MM.1S (cell line): ENCODE measurements around the gene OOSP2.

Experiments
- DNase-seq: peaks from one replicate; pipeline ENCODE4 v3.0.0-alpha.2; 2015
- H2AFZ ChIP-seq: fragments of 300-600 bp; sonication (generic); 2 replicates; pipeline ENCODE4 v1.6.0; 2016; ENCODE audit warnings: antibody characterized with exemption, low read length
- H3F3A ChIP-seq: fragments of 300-600 bp; sonication (generic); 2 replicates; pipeline ENCODE4 v1.6.1; 2016; ENCODE audit warnings: mild to moderate bottlenecking, antibody characterized with exemption, low read length, moderate library complexity, mixed read lengths; ENCODE audit not compliant: insufficient read depth
- H3K27ac ChIP-seq: fragments of 300-600 bp; sonication (generic); 2 replicates; pipeline ENCODE4 v1.5.1; 2016; ENCODE audit warnings: mild to moderate bottlenecking, low read length
- H3K27me3 ChIP-seq: fragments of 300-600 bp; sonication (generic); replicated peaks from 2 replicates; pipeline ENCODE4 v1.6.0; 2016; ENCODE audit warnings: low read length; ENCODE audit not compliant: insufficient read depth
- H3K36me3 ChIP-seq: fragments of 300-600 bp; sonication (generic); replicated peaks from 2 replicates; pipeline ENCODE4 v1.6.1; 2016; ENCODE audit warnings: mild to moderate bottlenecking, low read length, mixed read lengths; ENCODE audit not compliant: insufficient read depth
- H3K4me1 ChIP-seq: fragments of 300-600 bp; sonication (generic); 2 replicates; pipeline ENCODE4 v1.6.1; 2016; ENCODE audit warnings: low read length, mixed read lengths
- H3K4me2 ChIP-seq: fragments of 300-600 bp; sonication (generic); 2 replicates; pipeline ENCODE4 v1.6.0; 2016; ENCODE audit warnings: low read depth, low read length
- H3K4me3 ChIP-seq: fragments of 300-600 bp; sonication (generic); 2 replicates; pipeline ENCODE4 v1.5.1; 2016; ENCODE audit warnings: low read length, mixed read lengths
- H3K79me2 ChIP-seq: fragments of 300-600 bp; sonication (generic); 2 replicates; pipeline ENCODE4 v1.6.1; 2016; ENCODE audit warnings: mixed run types, low read length, mixed read lengths
- H3K9ac ChIP-seq: fragments of 300-600 bp; sonication (generic); 2 replicates; pipeline ENCODE4 v1.6.1; 2016; ENCODE audit warnings: low read length, mixed read lengths
- H3K9me2 ChIP-seq: fragments of 300-600 bp; sonication (generic); replicated peaks from 2 replicates; pipeline ENCODE4 v1.6.1; 2016; ENCODE audit warnings: mild to moderate bottlenecking, low read length, mixed read lengths; ENCODE audit not compliant: insufficient read depth
- H3K9me3 ChIP-seq: fragments of 300-600 bp; sonication (generic); replicated peaks from 2 replicates; pipeline ENCODE4 v1.6.1; 2016; ENCODE audit warnings: mild to moderate bottlenecking, low read length, mixed read lengths; ENCODE audit not compliant: insufficient read depth
- H4K20me1 ChIP-seq: fragments of 300-600 bp; sonication (generic); 2 replicates; pipeline ENCODE4 v1.6.1; 2016; ENCODE audit warnings: mild to moderate bottlenecking, low read length, moderate library complexity, mixed read lengths; ENCODE audit not compliant: insufficient read depth
- EZH2 ChIP-seq: fragments of 300-600 bp; sonication (generic); optimal IDR thresholded peaks from 2 replicates; pipeline ENCODE3; 2017; ENCODE audit warnings: low read depth, mild to moderate bottlenecking, antibody characterized with exemption, low read length, mixed read lengths
- EZH2phosphoT487 ChIP-seq: fragments of 300-600 bp; sonication (generic); IDR thresholded peaks from 2 replicates; pipeline ENCODE4 v1.6.1; 2018; ENCODE audit warnings: antibody characterized with exemption, low read length
- TF ChIP-seq, protein P1 (sequence below): fragments of 300-600 bp; sonication (generic); IDR thresholded peaks from 2 replicates; pipeline ENCODE4 v1.5.1; 2016; ENCODE audit warnings: antibody characterized with exemption, low read length, mixed read lengths

The OOSP2 gene

GRCh38 chr11:60056349-60056969 is 16.2 kb downstream of the OOSP2 start, which contains the start of gene MS4A3:
TSS of gene MS4A3 (plus strand) at chr11:60056665. CDS start at chr11:60061161, 4,496 bp downstream.
- no peak within 1 kb of the TSS for H2AFZ ChIP-seq

DNA sequence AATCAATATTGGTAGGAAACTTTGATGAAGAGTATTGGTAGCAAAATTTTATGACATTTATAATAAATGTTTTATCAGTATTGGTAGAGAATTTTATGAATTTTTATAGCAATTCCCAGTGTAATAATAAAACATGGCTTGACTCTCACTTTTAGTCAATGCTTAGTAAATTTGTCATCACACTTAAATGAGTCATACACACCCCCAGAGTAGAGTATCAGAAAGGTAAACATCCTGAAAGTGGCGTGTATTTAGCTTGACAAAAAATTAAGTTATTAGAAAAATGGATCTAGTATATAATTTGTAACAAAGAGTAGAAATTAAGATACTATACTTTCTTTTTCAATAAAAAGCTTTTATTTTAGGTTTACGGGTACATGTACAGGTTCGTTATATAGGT is 18.8 kb downstream of the OOSP2 start:
- H3K27ac ChIP-seq = no peak overlapping the region
- H3K4me1 ChIP-seq = no peaks in the 10 kb centered on the region
- H3K4me2 ChIP-seq = no peak overlapping the region
- H3K9me3 ChIP-seq = no peaks in the 10 kb centered on the region
- no peak for DNase-seq
- no peak overlapping the region for H3K9ac ChIP-seq
- no peaks in the 10 kb centered on the region for H3K36me3 ChIP-seq
- TF ChIP-seq EZH2 (no peak), EZH2phosphoT487 (no peak)
- TF ChIP-seq, protein P1, sequence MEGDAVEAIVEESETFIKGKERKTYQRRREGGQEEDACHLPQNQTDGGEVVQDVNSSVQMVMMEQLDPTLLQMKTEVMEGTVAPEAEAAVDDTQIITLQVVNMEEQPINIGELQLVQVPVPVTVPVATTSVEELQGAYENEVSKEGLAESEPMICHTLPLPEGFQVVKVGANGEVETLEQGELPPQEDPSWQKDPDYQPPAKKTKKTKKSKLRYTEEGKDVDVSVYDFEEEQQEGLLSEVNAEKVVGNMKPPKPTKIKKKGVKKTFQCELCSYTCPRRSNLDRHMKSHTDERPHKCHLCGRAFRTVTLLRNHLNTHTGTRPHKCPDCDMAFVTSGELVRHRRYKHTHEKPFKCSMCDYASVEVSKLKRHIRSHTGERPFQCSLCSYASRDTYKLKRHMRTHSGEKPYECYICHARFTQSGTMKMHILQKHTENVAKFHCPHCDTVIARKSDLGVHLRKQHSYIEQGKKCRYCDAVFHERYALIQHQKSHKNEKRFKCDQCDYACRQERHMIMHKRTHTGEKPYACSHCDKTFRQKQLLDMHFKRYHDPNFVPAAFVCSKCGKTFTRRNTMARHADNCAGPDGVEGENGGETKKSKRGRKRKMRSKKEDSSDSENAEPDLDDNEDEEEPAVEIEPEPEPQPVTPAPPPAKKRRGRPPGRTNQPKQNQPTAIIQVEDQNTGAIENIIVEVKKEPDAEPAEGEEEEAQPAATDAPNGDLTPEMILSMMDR = no peak
- H2AFZ ChIP-seq = no peak overlapping the region
- H3K79me2 ChIP-seq = no peaks in the 10 kb centered on the region
- no peaks in the 10 kb centered on the region for H3K9me2 ChIP-seq
- no peaks in the 10 kb centered on the region for H4K20me1 ChIP-seq
- no peak overlapping the region for H3K4me3 ChIP-seq
- H3F3A ChIP-seq = no peaks in the 10 kb centered on the region
- no peaks in the 10 kb centered on the region for H3K27me3 ChIP-seq

More at GRCh38 chr11:60056349-60056969, 16.2 kb downstream of the OOSP2 start, which contains the start of gene MS4A3:
- Histone ChIP-seq H3K9me2 (no peaks in the 10 kb centered on the region), H3K4me1 (no peaks in the 10 kb centered on the region), H3K27ac (no peak within 1 kb of the TSS), H3K9ac (no peak within 1 kb of the TSS), H3K36me3 (no peaks in the 10 kb centered on the region), H3K79me2 (no peaks in the 10 kb centered on the region), H3K4me3 (no peak within 1 kb of the TSS), H3K27me3 (no peaks in the 10 kb centered on the region), H4K20me1 (no peaks in the 10 kb centered on the region), H3F3A (no peaks in the 10 kb centered on the region), H3K9me3 (no peaks in the 10 kb centered on the region), H3K4me2 (no peak within 1 kb of the TSS)
- no peak for DNase-seq
- TF ChIP-seq, protein P1 = no peak

DNA sequence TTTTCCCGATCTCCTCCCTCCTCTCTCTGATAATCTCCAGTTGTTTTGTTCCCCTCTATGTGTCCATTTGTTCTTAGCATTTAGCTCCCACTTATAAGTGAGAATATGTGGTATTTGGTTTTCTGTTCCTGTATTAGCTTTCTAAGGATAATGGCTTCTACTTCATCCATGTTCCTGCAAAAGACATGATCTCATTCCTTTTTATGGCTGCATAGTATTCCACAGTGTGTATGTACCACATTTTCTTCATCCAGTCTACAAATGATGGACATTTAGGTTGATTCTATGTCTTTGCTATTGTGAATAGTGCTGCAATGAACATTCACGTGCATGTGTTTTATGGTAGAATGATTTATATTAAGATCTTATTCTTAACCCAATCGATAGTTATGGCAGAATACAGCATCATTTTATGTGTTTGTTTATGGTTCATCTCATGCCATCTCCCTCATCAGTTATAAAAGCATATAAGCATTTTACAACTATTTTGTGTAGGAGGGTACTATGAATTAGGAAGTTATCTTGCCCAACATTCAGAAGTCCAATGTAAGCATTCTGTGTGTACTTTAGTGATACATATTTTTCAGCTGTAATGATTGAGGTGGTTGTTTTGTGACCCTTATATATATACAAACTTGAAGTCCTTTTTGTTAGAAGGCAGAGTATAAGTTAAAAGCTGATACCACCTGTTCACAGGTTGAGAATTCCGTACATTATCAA is 19.5 kb downstream of the OOSP2 start:
- Histone ChIP-seq H3K36me3 (no peaks in the 10 kb centered on the region), H2AFZ (no peak overlapping the region), H3K9me2 (no peaks in the 10 kb centered on the region), H3K79me2 (no peaks in the 10 kb centered on the region), H3K4me1 (no peaks in the 10 kb centered on the region), H4K20me1 (no peaks in the 10 kb centered on the region), H3K27me3 (no peaks in the 10 kb centered on the region), H3K9me3 (no peaks in the 10 kb centered on the region), H3K4me2 (no peak overlapping the region), H3F3A (no peaks in the 10 kb centered on the region), H3K4me3 (no peak overlapping the region), H3K27ac (no peak overlapping the region), H3K9ac (no peak overlapping the region)
- TF ChIP-seq, protein P1 = no peak
- TF ChIP-seq EZH2 (no peak), EZH2phosphoT487 (no peak)
- DNase-seq = no peak
